ENCODE results near the gene MON1B. TPM values are rescaled to one million over a fixed set of nuclear protein-coding genes. Genes with fewer than 3 reads are reported as not detected.

MON1B gene
- total and polyA plus RNA-seq, 4 experiments from 2014 or later = 30.5 to 85.4 (median 65.7) TPM

DNA sequence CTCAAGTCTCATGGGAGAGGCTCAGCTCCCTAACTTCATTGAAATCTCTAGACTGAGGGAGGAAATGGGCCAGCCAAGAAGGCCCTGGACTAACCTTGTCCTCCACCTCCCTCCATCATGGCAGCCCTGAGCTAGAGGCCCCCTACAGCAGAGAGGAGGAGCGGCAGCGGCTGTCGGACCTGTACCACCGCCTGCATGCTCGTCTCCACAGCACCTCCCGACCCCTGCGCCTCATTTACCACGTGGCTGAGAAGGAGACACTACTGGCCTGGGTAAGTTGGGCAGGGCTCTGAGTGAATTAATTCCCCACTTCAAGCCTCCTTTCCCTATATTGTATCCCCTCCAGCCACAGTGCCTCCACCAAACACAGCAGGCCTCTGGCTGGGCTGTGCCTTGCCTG lies 4.4 kb downstream of the MON1B start:
- peaks cover 38 to 87% of the 10 kb centered on the region in 2 donors for H3K36me3 Mint-ChIP-seq
- peak overlapping the region in 3 of 7 donors; percentile 48 to 75 (median 59) for H3K27ac Mint-ChIP-seq
- intact Hi-C loops (cut with micrococcal nuclease) = no loop called here
- CTCF ChIA-PET (ENCODE audit: partially characterized antibody) = no interaction called here
- Histone ChIP-seq H3K27me3 (ENCODE audit: insufficient read depth, low read length) (no peaks in the 10 kb centered on the region), H3K27ac (ENCODE audit: low read depth, low read length) (no peak overlapping the region), H3K4me1 (ENCODE audit: insufficient read depth, low read length) (peaks cover 27% of the 10 kb centered on the region), H3K36me3 (ENCODE audit: insufficient read depth, low read length) (peaks cover 47% of the 10 kb centered on the region), H3K4me3 (ENCODE audit: low read length in 2 of 2) (no peak overlapping the region), H3K9me3 (ENCODE audit: control insufficient read depth in 1 of 2, low read length in 2 of 2) (no peaks in the 10 kb centered on the region)
- H3K4me1 Mint-ChIP-seq = peaks cover 28 to 41% (median 35%) of the 10 kb centered on the region in 4 donors
- POLR2A ChIA-PET (ENCODE audit: partially characterized antibody) = no interaction called here
- peak overlapping the region in 1 of 8 donors; percentile 54 for H3K4me3 Mint-ChIP-seq
- H3K27me3 Mint-ChIP-seq = no peaks in the 10 kb centered on the region
- H3K9me3 Mint-ChIP-seq = peaks cover 0 to 2% (median 0%) of the 10 kb centered on the region in 8 donors
- no peak for DNase-seq

DNA sequence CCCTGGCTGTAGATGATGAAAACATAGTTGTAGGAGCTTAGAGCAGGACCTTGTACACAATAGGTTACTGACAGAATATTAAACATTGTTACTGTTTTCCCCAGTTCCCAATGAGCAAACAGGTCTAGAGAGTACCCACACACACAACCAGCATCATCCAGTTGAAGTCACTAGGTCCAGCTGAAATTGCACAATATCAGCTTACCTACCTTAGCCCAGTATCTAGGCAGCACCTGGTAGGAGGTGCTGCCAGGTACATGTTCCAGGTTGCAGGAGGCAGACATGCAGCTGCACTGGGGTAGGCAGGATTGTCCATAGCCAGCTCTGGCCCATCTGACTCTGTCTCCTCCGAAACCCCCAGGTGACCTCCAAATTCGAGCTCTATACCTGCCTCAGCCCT lies 6.8 kb downstream of the MON1B start:
- Histone ChIP-seq H3K36me3 (ENCODE audit: insufficient read depth, low read length) (peaks cover 47% of the 10 kb centered on the region), H3K4me1 (ENCODE audit: insufficient read depth, low read length) (peaks cover 13% of the 10 kb centered on the region), H3K4me3 (ENCODE audit: low read length in 2 of 2) (no peak overlapping the region), H3K27ac (ENCODE audit: low read depth, low read length) (no peak overlapping the region), H3K9me3 (ENCODE audit: control insufficient read depth in 1 of 2, low read length in 2 of 2) (no peaks in the 10 kb centered on the region), H3K27me3 (ENCODE audit: insufficient read depth, low read length) (no peaks in the 10 kb centered on the region)
- no peaks in the 10 kb centered on the region for H3K9me3 Mint-ChIP-seq
- H3K36me3 Mint-ChIP-seq = peaks cover 25 to 66% of the 10 kb centered on the region in 2 donors
- no peaks in the 10 kb centered on the region for H3K27me3 Mint-ChIP-seq
- ChIA-PET POLR2A (ENCODE audit: partially characterized antibody) (no interaction called here), CTCF (ENCODE audit: partially characterized antibody) (no interaction called here)
- intact Hi-C loops (cut with micrococcal nuclease) = no loop called here
- peaks cover 9 to 24% (median 15%) of the 10 kb centered on the region in 4 donors for H3K4me1 Mint-ChIP-seq
- no peak overlapping the region for H3K27ac Mint-ChIP-seq
- H3K4me3 Mint-ChIP-seq = no peak overlapping the region
- no peak for DNase-seq

DNA sequence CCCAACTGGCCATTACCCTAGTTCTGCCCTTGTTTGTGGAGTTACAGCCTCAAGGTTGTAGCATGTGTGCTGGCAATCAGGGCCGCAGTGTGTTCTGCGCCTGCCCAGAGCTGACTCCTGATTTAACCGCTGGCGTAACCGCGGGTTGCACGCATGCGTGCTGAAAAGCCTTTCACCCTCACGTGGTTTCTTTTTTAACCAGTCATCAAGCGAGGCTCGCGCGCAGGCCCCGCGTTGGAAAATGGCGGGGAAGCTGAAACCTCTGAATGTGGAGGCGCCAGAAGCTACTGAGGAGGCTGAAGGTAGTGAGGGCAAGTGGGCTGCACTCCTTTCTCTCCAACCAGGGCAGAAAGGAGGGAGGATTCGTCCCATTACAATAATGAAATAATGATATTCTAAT lies 8.2 kb downstream of the MON1B start, which contains the start of gene SYCE1L:
SYCE1L (plus strand) TSS at position 198 of the 400 bp plus-strand sequence; CDS start at position 242, 44 bp downstream.
- ChIA-PET POLR2A (ENCODE audit: partially characterized antibody) (interaction anchor here (1.0 kb wide), 1 partner anchor 13 kb away, joined by 3 read pairs; no protein-coding TSS in a partner anchor), CTCF (ENCODE audit: partially characterized antibody) (no interaction called here)
- no peaks in the 10 kb centered on the region for H3K27me3 Mint-ChIP-seq
- H3K9me3 Mint-ChIP-seq = no peaks in the 10 kb centered on the region
- intact Hi-C loops (cut with micrococcal nuclease) = no loop called here
- Histone ChIP-seq H3K4me3 (ENCODE audit: low read length in 2 of 2) (no peak within 1 kb of the TSS), H3K9me3 (ENCODE audit: control insufficient read depth in 1 of 2, low read length in 2 of 2) (no peaks in the 10 kb centered on the region), H3K4me1 (ENCODE audit: insufficient read depth, low read length) (no peaks in the 10 kb centered on the region), H3K27me3 (ENCODE audit: insufficient read depth, low read length) (no peaks in the 10 kb centered on the region), H3K36me3 (ENCODE audit: insufficient read depth, low read length) (peaks cover 39% of the 10 kb centered on the region), H3K27ac (ENCODE audit: low read depth, low read length) (no peak within 1 kb of the TSS)
- H3K4me3 Mint-ChIP-seq = no peak within 1 kb of the TSS
- peaks cover 0 to 9% (median 3%) of the 10 kb centered on the region in 4 donors for H3K4me1 Mint-ChIP-seq
- no peak for DNase-seq
- H3K36me3 Mint-ChIP-seq = peaks cover 12 to 52% of the 10 kb centered on the region in 2 donors
- peak within 1 kb of the TSS in 3 of 7 donors; percentile 11 to 23 (median 14) for H3K27ac Mint-ChIP-seq

DNA sequence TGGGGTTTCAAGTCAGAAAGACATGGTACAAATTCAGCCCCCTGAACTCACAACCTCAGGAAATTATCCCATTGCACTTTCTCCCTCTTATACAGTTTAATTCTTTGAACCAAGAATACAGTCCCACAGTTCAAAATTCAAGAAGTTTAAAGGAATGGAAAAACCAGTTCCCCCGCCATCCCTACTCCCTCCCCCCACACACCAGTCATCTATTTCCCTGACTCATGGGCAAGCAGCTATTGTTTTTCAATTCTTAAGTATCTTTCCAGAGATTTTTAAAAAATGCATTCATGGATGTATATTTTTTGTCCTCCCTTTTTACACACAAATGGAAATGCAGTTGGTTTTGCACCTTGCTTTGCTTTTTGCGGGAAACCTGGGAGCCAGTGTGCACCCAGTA lies 15.5 kb downstream of the MON1B start:
- Histone ChIP-seq H3K9me3 (ENCODE audit: control insufficient read depth in 1 of 2, low read length in 2 of 2) (no peaks in the 10 kb centered on the region), H3K4me3 (ENCODE audit: low read length in 2 of 2) (no peak overlapping the region), H3K27me3 (ENCODE audit: insufficient read depth, low read length) (no peaks in the 10 kb centered on the region), H3K27ac (ENCODE audit: low read depth, low read length) (no peak overlapping the region), H3K4me1 (ENCODE audit: insufficient read depth, low read length) (no peaks in the 10 kb centered on the region), H3K36me3 (ENCODE audit: insufficient read depth, low read length) (no peaks in the 10 kb centered on the region)
- H3K4me1 Mint-ChIP-seq = peaks cover 1 to 3% (median 3%) of the 10 kb centered on the region in 4 donors
- H3K4me3 Mint-ChIP-seq = no peak overlapping the region
- ChIA-PET POLR2A (ENCODE audit: partially characterized antibody) (interaction anchor here (1.4 kb wide), 1 partner anchor 16 kb away, joined by 5 read pairs; the partner anchor contains the start of gene MON1B), CTCF (ENCODE audit: partially characterized antibody) (interaction anchor here (1.1 to 1.2 kb wide), 2 partner anchors 35 to 36 kb away, joined by 3 read pairs; no protein-coding TSS in a partner anchor)
- no peaks in the 10 kb centered on the region for H3K27me3 Mint-ChIP-seq
- H3K27ac Mint-ChIP-seq = no peak overlapping the region
- H3K36me3 Mint-ChIP-seq = peaks cover 0 to 2% of the 10 kb centered on the region in 2 donors
- no peak for DNase-seq
- intact Hi-C loops (cut with micrococcal nuclease) = no loop called here
- H3K9me3 Mint-ChIP-seq = no peaks in the 10 kb centered on the region

DNA sequence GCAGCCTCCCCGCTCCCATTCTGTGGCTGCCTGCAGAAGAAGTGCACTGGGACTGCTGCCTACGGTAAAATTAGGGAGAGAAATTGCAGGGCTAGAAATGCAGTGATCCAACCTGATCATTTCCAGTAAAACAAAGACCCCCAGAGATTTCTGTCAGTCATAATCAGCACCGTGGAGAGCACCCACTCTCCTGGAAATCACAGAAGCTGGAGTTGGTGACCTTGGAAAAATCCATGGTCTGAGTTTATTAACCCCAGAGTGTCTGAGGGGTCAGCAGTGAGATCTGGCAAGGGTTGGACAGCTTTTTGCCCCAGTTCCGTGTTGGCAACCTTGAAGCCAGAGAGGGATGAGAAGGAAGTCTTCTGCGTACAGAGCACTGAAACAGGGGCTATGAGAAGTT lies 16.0 kb downstream of the MON1B start:
- ChIA-PET CTCF (ENCODE audit: partially characterized antibody) (no interaction called here), POLR2A (ENCODE audit: partially characterized antibody) (interaction anchor here (1.4 kb wide), 1 partner anchor 16 kb away, joined by 5 read pairs; the partner anchor contains the start of gene MON1B)
- no peaks in the 10 kb centered on the region for H3K27me3 Mint-ChIP-seq
- Histone ChIP-seq H3K9me3 (ENCODE audit: control insufficient read depth in 1 of 2, low read length in 2 of 2) (no peaks in the 10 kb centered on the region), H3K27ac (ENCODE audit: low read depth, low read length) (no peak overlapping the region), H3K4me1 (ENCODE audit: insufficient read depth, low read length) (no peaks in the 10 kb centered on the region), H3K27me3 (ENCODE audit: insufficient read depth, low read length) (no peaks in the 10 kb centered on the region), H3K4me3 (ENCODE audit: low read length in 2 of 2) (no peak overlapping the region), H3K36me3 (ENCODE audit: insufficient read depth, low read length) (no peaks in the 10 kb centered on the region)
- no peak for DNase-seq
- H3K36me3 Mint-ChIP-seq = peaks cover 0 to 4% of the 10 kb centered on the region in 2 donors
- H3K27ac Mint-ChIP-seq = peak overlapping the region in 1 of 7 donors; percentile 24
- no peaks in the 10 kb centered on the region for H3K9me3 Mint-ChIP-seq
- intact Hi-C loops (cut with micrococcal nuclease) = no loop called here
- peaks cover 3 to 8% (median 7%) of the 10 kb centered on the region in 4 donors for H3K4me1 Mint-ChIP-seq
- H3K4me3 Mint-ChIP-seq = no peak overlapping the region

DNA sequence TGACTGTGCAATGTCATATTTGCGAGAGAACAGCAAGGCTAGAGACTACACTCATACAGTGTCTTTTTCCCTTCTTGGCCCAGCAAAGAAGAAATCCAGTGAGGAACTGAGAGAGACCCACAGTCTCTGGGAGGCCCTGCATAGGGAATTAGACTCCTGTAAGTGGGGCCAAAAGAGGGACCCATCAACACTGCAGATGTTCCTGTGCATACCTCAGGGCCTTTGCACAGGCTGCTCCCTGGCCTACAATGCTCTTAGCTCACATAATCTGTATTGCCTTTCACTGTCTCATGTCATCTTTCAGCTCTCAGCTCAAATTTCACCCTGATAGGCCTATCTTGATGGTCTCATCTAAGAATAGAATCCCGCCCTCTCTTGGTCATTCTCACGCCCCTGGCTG lies 17.4 kb downstream of the MON1B start:
- peaks cover 0 to 6% of the 10 kb centered on the region in 2 donors for H3K36me3 Mint-ChIP-seq
- Histone ChIP-seq H3K36me3 (ENCODE audit: insufficient read depth, low read length) (no peaks in the 10 kb centered on the region), H3K27ac (ENCODE audit: low read depth, low read length) (no peak overlapping the region), H3K9me3 (ENCODE audit: control insufficient read depth in 1 of 2, low read length in 2 of 2) (no peaks in the 10 kb centered on the region), H3K27me3 (ENCODE audit: insufficient read depth, low read length) (no peaks in the 10 kb centered on the region), H3K4me3 (ENCODE audit: low read length in 2 of 2) (no peak overlapping the region), H3K4me1 (ENCODE audit: insufficient read depth, low read length) (peaks cover 5% of the 10 kb centered on the region)
- no peak overlapping the region for H3K27ac Mint-ChIP-seq
- POLR2A ChIA-PET (ENCODE audit: partially characterized antibody) = interaction anchor here (2.5 kb wide), 1 partner anchor 17 kb away, joined by 6 read pairs; the partner anchor contains the start of gene MON1B
- peaks cover 5 to 11% (median 9%) of the 10 kb centered on the region in 4 donors for H3K4me1 Mint-ChIP-seq
- no peak overlapping the region for H3K4me3 Mint-ChIP-seq
- CTCF ChIA-PET (ENCODE audit: partially characterized antibody) = no interaction called here
- H3K9me3 Mint-ChIP-seq = no peaks in the 10 kb centered on the region
- intact Hi-C loops (cut with micrococcal nuclease) = no loop called here
- DNase-seq = no peak
- no peaks in the 10 kb centered on the region for H3K27me3 Mint-ChIP-seq

DNA sequence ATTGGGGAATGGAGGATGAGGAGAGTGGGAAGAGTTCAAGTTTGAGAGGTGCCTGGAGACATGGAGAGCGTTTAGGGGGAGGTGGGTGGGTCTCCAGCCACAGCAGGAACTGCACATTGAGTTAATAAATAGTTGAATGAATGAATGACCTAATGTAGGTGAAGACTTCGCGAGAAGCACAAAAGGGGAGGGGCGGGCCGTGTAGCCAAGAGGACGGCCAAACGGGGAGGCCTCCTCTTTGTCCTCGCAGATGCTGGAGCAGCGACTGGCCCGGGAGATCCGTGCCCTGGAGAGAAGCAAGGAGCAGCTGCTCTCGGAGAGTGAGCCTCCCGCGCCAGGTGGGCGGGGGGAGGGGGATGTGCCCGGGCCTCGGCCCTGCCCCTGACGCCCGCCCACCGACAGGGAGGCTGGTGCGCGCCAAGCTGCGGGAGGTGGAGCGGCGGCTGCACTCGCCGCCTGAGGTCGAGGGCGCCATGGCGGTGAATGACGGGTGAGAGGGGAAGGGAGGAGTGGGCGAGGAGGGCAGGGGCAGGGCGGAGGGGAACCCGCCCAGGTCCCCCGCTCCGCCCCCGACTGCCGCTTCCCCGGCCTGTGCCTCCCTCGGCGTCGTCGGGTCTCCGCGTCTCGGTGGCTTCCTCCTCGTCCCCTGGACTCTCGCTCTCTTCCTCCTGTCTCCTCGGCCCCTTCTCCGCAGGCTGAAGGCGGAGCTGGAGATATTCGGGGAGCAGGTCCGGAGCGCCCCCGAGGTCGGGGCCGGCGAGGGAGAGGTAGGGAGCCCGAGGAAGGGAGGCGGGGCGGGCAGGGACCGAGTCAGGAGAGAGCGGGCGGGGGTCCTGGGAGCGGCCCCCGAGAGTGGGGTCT lies 21.1 kb downstream of the MON1B start:
- peak overlapping the region; percentile 61 for H3K27ac ChIP-seq (ENCODE audit: low read depth, low read length)
- H3K36me3 ChIP-seq (ENCODE audit: insufficient read depth, low read length) = no peaks in the 10 kb centered on the region
- H3K27me3 ChIP-seq (ENCODE audit: insufficient read depth, low read length) = no peaks in the 10 kb centered on the region
- no peaks in the 10 kb centered on the region for H3K9me3 ChIP-seq (ENCODE audit: control insufficient read depth in 1 of 2, low read length in 2 of 2)
- H3K36me3 Mint-ChIP-seq = peaks cover 3 to 9% of the 10 kb centered on the region in 2 donors
- ChIA-PET CTCF (ENCODE audit: partially characterized antibody) (no interaction called here), POLR2A (ENCODE audit: partially characterized antibody) (interaction anchor here (0.8 to 2.3 kb wide), 4 partner anchors 13 to 1778 kb away, joined by 3 to 27 read pairs (median 4); partner anchors contain the start of genes CFDP1, KARS1, MON1B and SYCE1L)
- H3K27me3 Mint-ChIP-seq = no peaks in the 10 kb centered on the region
- peak overlapping the region; percentile 78 to 90 (median 88) for H3K27ac Mint-ChIP-seq
- H3K9me3 Mint-ChIP-seq = no peaks in the 10 kb centered on the region
- peaks cover 5% of the 10 kb centered on the region for H3K4me1 ChIP-seq (ENCODE audit: insufficient read depth, low read length)
- DNase-seq = peak; percentile 71 to 86 (median 74)
- peak overlapping the region; percentile 17 to 66 for H3K4me3 ChIP-seq (ENCODE audit: low read length in 2 of 2)
- peak overlapping the region; percentile 84 to 92 (median 88) for H3K4me3 Mint-ChIP-seq
- intact Hi-C loops (cut with micrococcal nuclease) = loop anchor here (1.0 kb wide), 2 partner anchors 21 to 887 kb away; partner anchors contain the start of genes MON1B and WWOX
- H3K4me1 Mint-ChIP-seq = peaks cover 8 to 16% (median 13%) of the 10 kb centered on the region in 4 donors

Data from CD4-positive, alpha-beta memory T cell (primary cell).